Measurements from ENCODE around the gene MRLN.

- TF ChIP-seq ELK1 (IDR thresholded peaks at IDR 0.05; ENCODE audit: borderline replicate concordance, low read depth, low read length) (no peak), CTCF (conservative IDR thresholded peaks at IDR 0.05; ENCODE audit: low read depth, low read length) (no peak), CEBPB (IDR thresholded peaks at IDR 0.05; ENCODE audit: low read depth, low read length) (no peak), POLR2A (IDR thresholded peaks at IDR 0.05; ENCODE audit: low read depth, low read length) (no peak), RAD21 (IDR thresholded peaks at IDR 0.05; ENCODE audit: low read length) (no peak)
These were observed 38.3 kb upstream of the MRLN start for GRCh38 chr10:59791601-59792000.
